Measurements from ENCODE around the gene IAPP. TPM values are rescaled to one million over a fixed set of nuclear protein-coding genes. Genes with fewer than 3 reads are reported as not detected.
"Not testable (repeated sequence)": the region's sequence is repeated elsewhere in the genome, so short reads cannot be mapped to it uniquely, and the experiment has no call there.

Gene IAPP
- polyA plus RNA-seq (ENCODE audit: insufficient read length): not detected
- long read RNA-seq, donor 1: 0 reads
- long read RNA-seq, donor 2: 0 reads
- long read RNA-seq, donor 3: 0 reads
- long read RNA-seq, donor 4: 0 reads
- long read RNA-seq, donor 5: 0 reads
- long read RNA-seq, donor 6: 0 reads
- long read RNA-seq, donor 7: 0 reads
- long read RNA-seq, donor 8: 0 reads

GRCh38 chr12:21372602-21373001 is at the start of gene IAPP:
IAPP (plus strand) TSS chr12:21372902; CDS start chr12:21373352, 450 bp downstream.
- DNase-seq: no peak

- DNase-seq: no peak
Measured at GRCh38 chr12:21323736-21324135, 49.0 kb upstream of the IAPP start.

GRCh38 chr12:21324551-21324950 is 48.2 kb upstream of the IAPP start:
- DNase-seq: no peak

GRCh38 chr12:21328578-21328977 is 44.1 kb upstream of the IAPP start:
- no peak for DNase-seq

GRCh38 chr12:21330682-21331253 is 41.9 kb upstream of the IAPP start:
- no peak for DNase-seq

- no peak for DNase-seq
Measured at GRCh38 chr12:21334771-21335325, 37.9 kb upstream of the IAPP start, which contains the start of gene SLCO1A2. SLCO1A2 (minus strand) TSS chr12:21334917; CDS start chr12:21334647, 270 bp downstream.

GRCh38 chr12:21336656-21337055 is 36.0 kb upstream of the IAPP start:
- DNase-seq: no peak

- no peak for DNase-seq
Measured at GRCh38 chr12:21337453-21337852, 35.2 kb upstream of the IAPP start.

- no peak for DNase-seq
Measured at GRCh38 chr12:21337959-21338744, 34.5 kb upstream of the IAPP start.

GRCh38 chr12:21339921-21340320 is 32.8 kb upstream of the IAPP start:
- DNase-seq: no peak

- no peak for DNase-seq
Measured at GRCh38 chr12:21340403-21340802, 32.3 kb upstream of the IAPP start.

- no peak for DNase-seq
Measured at GRCh38 chr12:21341769-21342168, 30.9 kb upstream of the IAPP start.

- DNase-seq: no peak
Measured at GRCh38 chr12:21343636-21344035, 29.1 kb upstream of the IAPP start.

- DNase-seq: no peak
Measured at GRCh38 chr12:21346542-21347205, 26.0 kb upstream of the IAPP start.

- DNase-seq: no peak
Measured at GRCh38 chr12:21350975-21351374, 21.7 kb upstream of the IAPP start.

GRCh38 chr12:21353487-21353886 is 19.2 kb upstream of the IAPP start:
- DNase-seq: no peak

GRCh38 chr12:21353948-21354347 is 18.8 kb upstream of the IAPP start:
- DNase-seq: no peak

- no peak for DNase-seq
Measured at GRCh38 chr12:21354641-21355040, 18.1 kb upstream of the IAPP start.

GRCh38 chr12:21360632-21361031 is 12.1 kb upstream of the IAPP start:
- not testable (repeated sequence) for DNase-seq

GRCh38 chr12:21369141-21369980 is 3.3 kb upstream of the IAPP start:
- DNase-seq: no peak

- DNase-seq: no peak
Measured at GRCh38 chr12:21370845-21371449, 1.8 kb upstream of the IAPP start.
